ENCODE data around the gene SCGB1A1.
"Not testable (repeated sequence)": the region's sequence is repeated elsewhere in the genome, so short reads cannot be mapped to it uniquely, and the experiment has no call there.

Gene SCGB1A1

DNA sequence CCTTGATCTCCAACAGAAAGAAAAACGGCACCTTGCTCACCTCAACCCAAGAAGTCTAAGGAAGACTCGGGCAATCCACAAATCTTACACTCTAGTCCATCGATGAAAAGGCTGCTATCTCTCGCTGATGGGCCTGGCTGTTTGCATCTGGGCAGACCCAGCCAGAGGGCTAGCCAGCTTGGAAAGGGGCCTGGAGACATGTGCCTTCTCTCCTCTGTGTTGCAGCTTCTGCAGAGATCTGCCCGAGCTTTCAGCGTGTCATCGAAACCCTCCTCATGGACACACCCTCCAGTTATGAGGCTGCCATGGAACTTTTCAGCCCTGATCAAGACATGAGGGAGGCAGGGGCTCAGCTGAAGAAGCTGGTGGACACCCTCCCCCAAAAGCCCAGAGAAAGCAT, 3.2 kb downstream of the SCGB1A1 start:
- DNase-seq (ENCODE audit: low read depth), result no peak

DNA sequence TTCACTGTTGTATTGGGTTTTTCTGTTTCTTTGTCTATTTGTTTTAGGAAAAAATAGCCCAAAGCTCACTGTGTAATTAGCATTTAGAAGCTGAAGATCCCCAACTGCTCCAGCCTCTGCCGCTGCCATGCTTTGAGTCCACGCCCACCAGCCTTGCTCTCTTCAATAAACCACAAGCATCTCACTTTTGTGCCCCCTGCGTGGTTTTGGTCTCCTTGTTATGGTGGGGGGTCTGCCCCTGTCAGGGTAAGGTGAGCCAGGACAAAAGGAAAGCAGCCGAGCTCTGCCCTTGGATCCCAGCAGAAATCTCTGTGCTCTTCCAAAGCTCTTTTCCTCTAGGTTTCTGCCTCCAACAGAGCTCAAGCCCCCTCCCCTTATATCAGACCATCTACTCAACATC, 4.2 kb downstream of the SCGB1A1 start:
- no peak for DNase-seq (ENCODE audit: low read depth)

GRCh38 chr11:62427630-62428233, 8.9 kb downstream of the SCGB1A1 start:
- no peak for DNase-seq (ENCODE audit: low read depth)

- DNase-seq (ENCODE audit: low read depth), result no peak
Measured at GRCh38 chr11:62428871-62429560, 10.2 kb downstream of the SCGB1A1 start.

- DNase-seq (ENCODE audit: low read depth), result no peak
Measured at GRCh38 chr11:62430425-62430824, 11.6 kb downstream of the SCGB1A1 start.

DNA sequence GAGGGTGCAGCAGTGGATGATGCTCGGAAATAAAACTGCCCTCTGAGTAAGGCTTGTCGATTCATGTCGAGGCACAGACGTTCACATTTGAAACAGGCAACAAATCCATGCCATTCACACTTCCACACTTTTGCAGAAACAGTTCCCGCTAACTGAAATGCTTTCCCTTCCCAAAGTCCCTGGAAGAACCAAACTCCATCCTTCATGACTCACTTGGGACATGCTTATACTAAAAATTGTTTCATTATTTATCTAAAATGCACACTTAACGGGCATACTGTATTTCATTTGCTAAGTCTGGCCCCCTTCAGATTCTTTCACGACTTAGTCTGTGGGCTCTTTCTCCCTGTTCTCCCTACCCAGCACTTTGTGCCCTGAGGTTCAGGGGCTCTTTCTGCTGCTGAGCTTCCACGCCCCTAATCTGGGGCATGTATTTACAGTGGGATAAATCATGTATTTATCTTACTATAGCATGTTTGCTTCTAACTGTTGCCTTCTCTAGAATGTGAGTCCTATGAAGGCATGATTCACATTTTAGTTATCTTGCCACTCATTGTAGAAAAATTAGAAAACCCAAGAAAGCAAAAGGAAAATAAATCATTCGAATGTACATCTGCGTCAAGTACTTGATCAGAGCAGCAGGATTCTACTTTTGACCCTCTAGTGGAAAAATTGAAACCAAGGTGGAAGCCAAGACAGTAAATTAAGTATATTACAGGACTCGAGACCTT, 12.5 kb downstream of the SCGB1A1 start:
- DNase-seq (ENCODE audit: low read depth), result no peak

DNA sequence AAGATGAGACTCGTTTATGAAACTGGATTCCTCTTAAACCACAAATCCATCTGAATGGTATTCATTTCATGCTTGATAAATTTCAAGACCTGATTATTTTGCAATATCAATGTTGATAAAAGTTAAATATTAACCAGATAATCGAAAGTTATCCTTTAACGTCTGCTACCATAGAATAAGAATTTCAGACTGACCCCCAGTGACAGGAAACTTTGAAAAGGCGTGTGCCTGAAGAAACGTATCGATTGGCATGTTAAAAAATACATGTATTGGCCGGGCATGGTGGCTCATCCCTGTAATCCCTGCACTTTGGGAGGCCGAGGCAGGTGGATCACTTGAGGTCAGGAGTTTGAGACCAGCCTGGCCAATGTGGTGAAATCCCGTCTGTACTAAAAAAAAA, 13.9 kb downstream of the SCGB1A1 start:
- no peak for DNase-seq (ENCODE audit: low read depth)

- no peak for DNase-seq (ENCODE audit: low read depth)
Measured at GRCh38 chr11:62433141-62433903, 14.5 kb downstream of the SCGB1A1 start.

DNA sequence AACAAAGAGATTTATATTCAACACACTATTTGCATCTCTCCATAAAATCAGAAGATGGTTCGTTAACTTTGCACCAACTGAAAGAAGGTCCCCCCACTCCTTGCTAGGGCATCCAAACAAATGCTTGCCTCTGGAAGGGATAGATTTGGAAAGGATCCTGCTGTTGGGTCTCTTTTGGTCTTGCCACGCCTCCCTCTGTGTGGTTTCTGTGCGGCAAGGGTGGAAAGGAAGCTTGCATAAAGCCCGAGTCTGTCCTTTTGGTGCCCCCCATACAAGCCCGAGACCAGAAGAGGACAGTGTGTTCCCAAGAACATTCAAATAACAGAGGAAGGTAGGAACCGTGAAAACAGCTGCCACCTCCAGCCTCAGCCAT, 15.1 kb downstream of the SCGB1A1 start:
- no peak for DNase-seq (ENCODE audit: low read depth)

DNA sequence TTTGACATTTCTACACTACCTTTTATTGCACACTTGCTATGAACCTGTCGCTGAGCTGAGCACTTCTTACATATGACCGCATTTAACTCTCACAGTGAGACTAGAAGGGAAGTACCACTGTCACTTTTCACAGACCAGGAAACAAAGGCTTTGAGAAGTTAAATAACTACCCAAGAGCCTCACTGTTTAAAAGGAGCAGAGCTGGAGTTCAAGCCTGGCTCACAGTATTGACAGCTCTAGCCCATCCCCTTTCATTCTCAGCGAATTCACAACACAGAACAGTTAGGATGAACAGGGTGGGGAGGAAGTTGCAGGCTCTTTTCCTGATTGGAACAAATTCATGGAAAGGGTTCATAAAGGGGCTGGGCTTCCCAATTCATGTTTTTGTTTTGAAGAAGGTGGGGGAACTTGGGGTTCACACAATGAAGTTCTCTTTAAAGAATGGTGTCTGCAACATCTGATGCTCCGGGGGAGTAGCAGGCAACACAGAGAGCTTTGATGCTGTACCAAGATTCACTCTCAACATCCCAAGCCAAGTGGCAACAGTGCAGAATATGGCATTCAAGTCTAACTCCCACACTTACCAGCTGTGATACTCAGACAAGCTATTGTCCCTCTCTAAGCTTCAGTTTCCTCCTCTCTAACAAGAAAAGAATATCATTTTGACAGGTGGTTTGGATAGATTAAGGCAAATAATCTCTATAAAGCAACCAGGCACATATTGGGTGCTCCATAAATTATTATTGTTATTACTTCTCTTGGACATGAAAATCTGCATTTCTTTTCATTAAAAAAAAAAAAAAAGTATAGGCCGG, 17.2 kb downstream of the SCGB1A1 start:
- no peak for DNase-seq (ENCODE audit: low read depth)

DNA sequence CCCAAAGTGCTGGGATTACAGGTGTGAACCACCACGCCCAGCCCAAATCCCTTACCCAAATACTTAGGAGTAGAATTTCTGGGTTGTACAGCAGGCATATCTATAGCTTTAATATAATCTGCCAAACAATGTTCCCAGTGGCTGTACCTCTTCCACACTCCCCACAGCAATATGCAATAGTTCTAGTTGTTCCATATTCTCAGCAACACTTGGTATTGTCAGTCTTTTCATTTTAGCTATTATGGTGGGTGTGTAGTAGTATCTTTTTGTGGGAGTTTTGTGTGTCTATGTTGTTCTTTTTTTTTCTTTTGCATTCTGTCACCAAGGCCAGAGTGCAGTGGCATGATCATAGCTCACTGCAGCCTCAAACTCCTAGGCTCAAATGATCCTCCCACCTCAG, 18.8 kb downstream of the SCGB1A1 start:
- no peak for DNase-seq (ENCODE audit: low read depth)

- DNase-seq (ENCODE audit: low read depth), result no peak
Measured at GRCh38 chr11:62438641-62439040, 19.8 kb downstream of the SCGB1A1 start.

DNA sequence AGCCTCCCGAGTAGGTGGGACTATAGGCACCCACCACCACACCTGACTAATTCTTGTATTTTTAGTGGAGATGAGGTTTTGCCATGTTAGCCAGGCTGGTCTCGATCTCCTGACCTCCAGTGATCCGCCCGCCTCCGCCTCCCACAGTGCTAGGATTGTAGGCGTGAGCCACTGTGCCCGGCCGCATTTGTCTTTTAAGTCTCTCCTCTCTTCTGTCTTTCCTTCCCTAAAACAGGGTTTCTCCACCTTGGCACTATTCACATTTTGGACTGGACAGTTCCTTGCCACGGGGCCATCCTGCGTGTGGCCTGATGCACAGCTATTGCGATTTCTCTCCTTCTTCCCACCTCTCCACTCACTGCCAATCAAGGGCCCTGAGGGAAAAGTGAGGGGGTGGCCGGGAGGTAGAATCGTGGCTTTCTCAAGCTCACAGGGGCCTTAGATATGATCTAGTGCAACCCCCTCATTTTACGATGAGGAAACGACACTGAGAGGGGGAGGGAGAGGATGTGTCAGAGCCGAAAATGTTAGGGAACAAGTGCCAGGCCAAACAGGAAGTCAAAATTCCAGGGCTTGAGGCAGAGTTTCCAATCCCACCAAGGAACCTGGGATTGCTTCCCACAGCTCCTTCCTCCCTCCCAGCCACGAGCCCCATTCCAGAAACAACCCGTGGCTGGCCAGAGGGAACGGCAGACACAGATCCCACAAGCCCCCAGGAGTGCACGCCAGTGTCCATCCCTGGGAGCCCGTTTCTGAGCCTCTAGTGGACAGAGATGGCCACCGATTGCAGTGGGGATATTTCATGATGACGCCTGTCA, 21.2 kb downstream of the SCGB1A1 start:
- no peak for DNase-seq (ENCODE audit: low read depth)

DNA sequence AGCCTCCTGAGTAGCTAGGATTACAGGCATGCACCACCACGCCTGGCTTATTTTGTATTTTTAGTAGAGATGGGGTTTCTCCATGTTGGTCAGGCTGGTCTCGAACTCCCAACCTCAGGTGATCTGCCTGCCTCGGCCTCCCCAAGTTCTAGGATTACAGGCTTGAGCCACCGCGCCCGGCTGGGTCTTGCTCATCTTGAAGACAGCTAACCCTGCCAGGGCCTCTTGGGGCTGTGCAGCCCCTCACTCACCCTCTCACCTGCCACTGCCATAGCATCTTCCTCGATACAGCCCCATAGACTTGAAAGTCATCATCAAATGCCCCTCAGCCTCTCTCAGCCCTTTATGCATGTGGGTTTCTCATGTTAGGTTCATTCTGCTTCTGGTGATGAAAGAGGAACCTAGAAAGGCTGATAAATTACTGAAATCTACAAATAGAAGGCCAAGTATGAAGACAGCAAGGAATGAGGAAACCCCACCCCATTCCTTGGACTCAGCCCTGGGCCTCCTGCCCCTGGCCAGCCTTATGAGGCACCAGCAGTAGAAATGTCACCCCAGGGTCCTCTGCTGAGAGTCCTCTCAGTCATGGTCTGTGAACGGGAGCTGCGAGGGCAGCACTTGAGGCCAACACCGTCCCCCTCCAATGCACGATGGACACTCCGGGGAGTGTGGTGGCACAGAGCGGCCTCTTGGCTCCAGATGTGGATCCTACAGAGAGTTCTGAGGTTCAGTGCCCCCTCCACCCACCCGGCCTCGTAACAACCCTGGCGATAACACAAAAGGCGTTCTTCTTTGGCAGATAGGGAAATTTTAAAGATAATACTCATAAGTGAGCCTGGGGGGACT, 24.8 kb downstream of the SCGB1A1 start:
- no peak for DNase-seq (ENCODE audit: low read depth)

GRCh38 chr11:62444236-62444833, 25.5 kb downstream of the SCGB1A1 start:
- no peak for DNase-seq (ENCODE audit: low read depth)

GRCh38 chr11:62444835-62445234, 26.0 kb downstream of the SCGB1A1 start:
- no peak for DNase-seq (ENCODE audit: low read depth)

GRCh38 chr11:62445314-62445740, 26.5 kb downstream of the SCGB1A1 start:
- no peak for DNase-seq (ENCODE audit: low read depth)

DNA sequence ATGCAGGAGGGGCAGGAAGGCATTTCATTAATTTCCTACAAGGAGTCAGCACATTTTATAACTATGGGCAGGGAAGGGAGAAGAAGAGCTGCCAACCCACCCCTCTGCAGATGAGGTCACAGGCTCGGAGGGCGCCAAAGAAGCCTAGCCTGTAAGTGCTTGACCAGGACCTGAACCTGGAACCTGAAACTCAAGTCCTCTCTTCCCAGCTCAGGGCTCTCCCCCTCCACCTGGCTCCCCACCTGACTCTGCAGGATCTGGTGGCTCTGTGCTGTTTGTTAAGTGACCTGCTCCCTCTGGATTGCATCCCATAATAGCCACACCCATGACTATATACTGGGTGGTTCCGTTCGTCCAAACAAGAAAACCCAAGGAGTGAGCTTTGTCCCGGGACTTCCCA, 27.3 kb downstream of the SCGB1A1 start:
- no peak for DNase-seq (ENCODE audit: low read depth)

DNA sequence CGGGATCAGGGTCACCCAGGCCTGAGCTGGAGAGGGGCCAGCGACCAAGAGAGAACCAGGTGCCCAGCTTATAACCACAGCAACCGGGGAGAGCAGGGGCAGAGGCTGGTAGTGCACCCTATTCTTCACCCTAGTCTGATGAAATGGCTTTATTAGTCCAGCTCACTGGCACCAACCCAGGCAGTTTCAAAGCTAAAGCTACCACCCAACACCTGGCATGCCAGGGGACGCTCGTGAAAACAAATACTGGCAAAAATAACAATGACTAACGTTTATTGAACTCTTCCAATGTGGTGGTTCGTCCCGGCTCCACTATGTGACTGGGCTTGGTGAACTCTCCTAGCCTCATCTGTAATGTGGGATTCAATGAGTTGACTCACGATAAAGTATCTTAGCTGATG, 30.6 kb downstream of the SCGB1A1 start:
- DNase-seq (ENCODE audit: low read depth), result no peak

- not testable (repeated sequence) for DNase-seq (ENCODE audit: low read depth)
Measured at GRCh38 chr11:62449912-62450311, 31.1 kb downstream of the SCGB1A1 start.

All from stimulated activated CD8-positive, alpha-beta memory T cell treated with anti-CD3 and anti-CD28 coated beads, Interleukin-12 subunit alpha, Interleukin-12 subunit beta, amount 100 ng/mL, for 1 hour (primary cell).